Neural cell (in vitro differentiated cells): ENCODE results near the gene ABCB6. TPM values are rescaled to one million over a fixed set of nuclear protein-coding genes. Genes with fewer than 3 reads are reported as not detected.

Source experiments
- H2AFZ ChIP-seq: fragments of 200-600, 300-800 bp; sonication (generic), shearing (Covaris generic); 2 replicates; pipeline ENCODE4 v1.6.0; 2014; ENCODE audit warnings: low read depth, mild to moderate bottlenecking, antibody characterized with exemption, low read length, moderate library complexity
- H3F3A ChIP-seq: fragments of 200-600 bp; shearing (Covaris generic); 2 replicates; pipeline ENCODE4 v1.6.1; 2016; ENCODE audit warnings: mild to moderate bottlenecking, moderate library complexity, mixed read lengths, antibody characterized with exemption, low read length; ENCODE audit not compliant: insufficient read depth, poor library complexity, severe bottlenecking
- H3K27ac ChIP-seq: fragments of 200-600, 300-800 bp; sonication (generic), shearing (Covaris generic); 2 replicates; pipeline ENCODE4 v1.5.1; 2014; ENCODE audit warnings: mild to moderate bottlenecking, low read length, moderate library complexity
- H3K27me3 ChIP-seq: fragments of 300-800, 200-600 bp; sonication (generic), shearing (Covaris generic); 2 replicates; pipeline ENCODE4 v1.6.0; 2014; ENCODE audit warnings: mild to moderate bottlenecking, low read depth, low read length, moderate library complexity; ENCODE audit not compliant: insufficient read depth
- H3K36me3 ChIP-seq: fragments of 300-800, 200-600 bp; sonication (generic), shearing (Covaris generic); 2 replicates; pipeline ENCODE4 v1.5.1; 2014; ENCODE audit warnings: mild to moderate bottlenecking, antibody characterized with exemption, low read length, moderate library complexity; ENCODE audit not compliant: insufficient read depth
- H3K4me2 ChIP-seq: fragments of 300-800, 200-600 bp; sonication (generic), shearing (Covaris generic); 2 replicates; pipeline ENCODE4 v1.6.0; 2014; ENCODE audit warnings: mild to moderate bottlenecking, low read length
- H3K4me3 ChIP-seq: fragments of 300-800, 200-600 bp; sonication (generic), shearing (Covaris generic); 2 replicates; pipeline ENCODE4 v1.5.1; 2014; ENCODE audit warnings: mild to moderate bottlenecking, low read length, moderate library complexity
- H3K79me2 ChIP-seq: fragments of 200-600 bp; shearing (Covaris generic); replicated peaks from 2 replicates; pipeline ENCODE4 v1.6.0; 2014; ENCODE audit warnings: mild to moderate bottlenecking, low read length, moderate library complexity; ENCODE audit not compliant: insufficient read depth
- H3K9ac ChIP-seq: fragments of 300-800, 200-600 bp; sonication (generic), shearing (Covaris generic); 2 replicates; pipeline ENCODE4 v1.6.1; 2016; ENCODE audit warnings: mild to moderate bottlenecking, low read length, mixed read lengths
- H3K9me2 ChIP-seq: fragments of 200-600 bp; shearing (Covaris generic); 2 replicates; pipeline ENCODE4 v1.6.1; 2016; ENCODE audit warnings: mild to moderate bottlenecking, low read length, mixed read lengths; ENCODE audit not compliant: insufficient read depth
- H3K9me3 ChIP-seq: fragments of 200-600, 300-800 bp; sonication (generic), shearing (Covaris generic); 2 replicates; pipeline ENCODE4 v1.6.1; 2016; ENCODE audit warnings: mild to moderate bottlenecking, mixed run types, low read length, moderate library complexity, mixed read lengths
- H4K20me1 ChIP-seq: fragments of 200-600 bp; shearing (Covaris generic); 2 replicates; pipeline ENCODE4 v1.6.1; 2016; ENCODE audit warnings: mild to moderate bottlenecking, mixed run types; ENCODE audit not compliant: insufficient read depth
- EP300 ChIP-seq: fragments of 450-650 bp; conservative IDR thresholded peaks from 2 replicates; pipeline ENCODE4 v1.6.1; 2014; ENCODE audit warnings: antibody characterized with exemption, mild to moderate bottlenecking, moderate library complexity; ENCODE audit not compliant: poor library complexity, severe bottlenecking
- EZH2 ChIP-seq: fragments of 200-600, 300-800 bp; shearing (Covaris generic), sonication (generic); IDR thresholded peaks from 2 replicates; pipeline ENCODE4 v1.6.1; 2014; ENCODE audit warnings: antibody characterized with exemption, low read length, borderline replicate concordance, mild to moderate bottlenecking; ENCODE audit not compliant: insufficient read depth, poor library complexity, severe bottlenecking
- MXI1 ChIP-seq: fragments of 450-650 bp; conservative IDR thresholded peaks from 2 replicates; pipeline ENCODE4 v1.6.1; 2014; ENCODE audit warnings: antibody characterized with exemption, mild to moderate bottlenecking; ENCODE audit not compliant: poor library complexity, severe bottlenecking
- POLR2AphosphoS5 ChIP-seq: IDR thresholded peaks from 2 replicates; pipeline ENCODE4 v1.6.1; 2012
- RAD21 ChIP-seq: fragments of 450-650 bp; conservative IDR thresholded peaks from 2 replicates; pipeline ENCODE4 v1.6.1; 2014; ENCODE audit warnings: antibody characterized with exemption, mild to moderate bottlenecking, moderate library complexity
- SMC3 ChIP-seq: fragments of 450-650 bp; conservative IDR thresholded peaks from 2 replicates; pipeline ENCODE4 v1.6.1; 2014; ENCODE audit warnings: antibody characterized with exemption, mild to moderate bottlenecking, moderate library complexity; ENCODE audit not compliant: poor library complexity
- TAF1 ChIP-seq: IDR thresholded peaks from 2 replicates; pipeline ENCODE4 v1.6.1; 2012; ENCODE audit warnings: low read depth
- polyA plus RNA-seq: library from polyadenylated mRNA; depleted of rRNA; stranded (reverse); fragments of >200 nt; gene quantifications from 2 replicates; pipeline ENCODE4 v1.2.3, GENCODE V29; 2014
- TF ChIP-seq, protein P1 (sequence below): fragments of 450-650 bp; IDR thresholded peaks from 2 replicates; pipeline ENCODE4 v1.5.1; 2014; ENCODE audit warnings: antibody characterized with exemption, mild to moderate bottlenecking, moderate library complexity; ENCODE audit not compliant: poor library complexity, severe bottlenecking
- TF ChIP-seq, protein P2 (sequence below): IDR thresholded peaks from 2 replicates; pipeline ENCODE4 v1.6.1; 2012; ENCODE audit warnings: borderline replicate concordance

ABCB6 gene
- polyA plus RNA-seq, 1 donor from 2014 or later, result 28.1 TPM

DNA sequence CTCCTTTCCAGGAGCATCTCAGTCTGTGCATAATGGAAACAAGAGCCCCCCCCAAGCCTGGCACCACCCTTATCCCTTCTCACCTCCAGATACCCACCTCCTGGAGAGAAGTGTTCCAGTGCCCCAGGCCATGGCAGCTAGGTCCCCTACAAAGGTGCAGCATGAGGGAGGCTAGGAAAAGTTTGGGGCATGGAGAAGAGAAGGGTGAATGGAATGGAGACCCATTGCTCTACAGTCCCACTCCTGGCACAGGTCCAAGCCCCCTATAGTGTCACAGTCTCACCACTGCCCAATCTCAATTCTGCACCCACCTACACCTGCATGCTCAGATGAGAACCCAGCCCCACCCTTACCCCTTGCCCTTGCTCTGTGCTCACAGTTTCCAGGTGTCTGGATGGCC is 49.8 kb downstream of the ABCB6 start:
- no peaks in the 10 kb centered on the region for H3K36me3 ChIP-seq
- TF ChIP-seq EP300 (no peak), RAD21 (no peak), POLR2AphosphoS5 (no peak), MXI1 (no peak)
- TF ChIP-seq, protein P1, sequence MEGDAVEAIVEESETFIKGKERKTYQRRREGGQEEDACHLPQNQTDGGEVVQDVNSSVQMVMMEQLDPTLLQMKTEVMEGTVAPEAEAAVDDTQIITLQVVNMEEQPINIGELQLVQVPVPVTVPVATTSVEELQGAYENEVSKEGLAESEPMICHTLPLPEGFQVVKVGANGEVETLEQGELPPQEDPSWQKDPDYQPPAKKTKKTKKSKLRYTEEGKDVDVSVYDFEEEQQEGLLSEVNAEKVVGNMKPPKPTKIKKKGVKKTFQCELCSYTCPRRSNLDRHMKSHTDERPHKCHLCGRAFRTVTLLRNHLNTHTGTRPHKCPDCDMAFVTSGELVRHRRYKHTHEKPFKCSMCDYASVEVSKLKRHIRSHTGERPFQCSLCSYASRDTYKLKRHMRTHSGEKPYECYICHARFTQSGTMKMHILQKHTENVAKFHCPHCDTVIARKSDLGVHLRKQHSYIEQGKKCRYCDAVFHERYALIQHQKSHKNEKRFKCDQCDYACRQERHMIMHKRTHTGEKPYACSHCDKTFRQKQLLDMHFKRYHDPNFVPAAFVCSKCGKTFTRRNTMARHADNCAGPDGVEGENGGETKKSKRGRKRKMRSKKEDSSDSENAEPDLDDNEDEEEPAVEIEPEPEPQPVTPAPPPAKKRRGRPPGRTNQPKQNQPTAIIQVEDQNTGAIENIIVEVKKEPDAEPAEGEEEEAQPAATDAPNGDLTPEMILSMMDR, result no peak
- no peaks in the 10 kb centered on the region for H4K20me1 ChIP-seq
- no peak overlapping the region for H3K27ac ChIP-seq
- H3K79me2 ChIP-seq, result no peaks in the 10 kb centered on the region
- H3K9me2 ChIP-seq, result no peaks in the 10 kb centered on the region
- no peak overlapping the region for H3K4me3 ChIP-seq
- no peaks in the 10 kb centered on the region for H3K9me3 ChIP-seq
- no peak overlapping the region for H3K9ac ChIP-seq
- no peaks in the 10 kb centered on the region for H3K27me3 ChIP-seq
- H3F3A ChIP-seq, result no peaks in the 10 kb centered on the region
- H2AFZ ChIP-seq, result no peak overlapping the region
- H3K4me2 ChIP-seq, result no peak overlapping the region

DNA sequence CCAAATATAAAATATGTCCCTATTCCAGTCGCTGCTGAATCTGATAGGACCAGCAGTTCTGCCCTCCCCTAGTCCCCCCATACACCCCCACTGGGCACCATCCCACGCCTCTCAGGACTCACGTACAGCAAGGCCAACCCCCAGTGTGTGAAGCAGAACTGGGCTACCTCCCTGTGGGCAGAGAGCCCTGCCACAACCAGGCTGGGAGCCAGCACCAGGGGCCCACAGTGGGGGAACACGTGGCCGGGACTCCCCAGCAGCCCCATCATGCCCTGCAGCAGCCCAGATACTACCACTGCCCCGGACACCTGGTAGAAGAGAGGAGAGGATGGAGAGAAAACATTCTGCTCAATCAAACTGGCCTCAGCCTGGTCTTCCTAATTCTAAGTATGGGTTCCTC is 50.2 kb downstream of the ABCB6 start:
- H3K27me3 ChIP-seq, result no peaks in the 10 kb centered on the region
- H3K9me3 ChIP-seq, result no peaks in the 10 kb centered on the region
- H3K4me3 ChIP-seq, result no peak overlapping the region
- no peak overlapping the region for H3K9ac ChIP-seq
- H2AFZ ChIP-seq, result no peak overlapping the region
- H3K36me3 ChIP-seq, result no peaks in the 10 kb centered on the region
- no peaks in the 10 kb centered on the region for H3K79me2 ChIP-seq
- TF ChIP-seq EZH2, result no peak
- TF ChIP-seq SMC3, result no peak
- no peak for TF ChIP-seq RAD21
- TF ChIP-seq POLR2AphosphoS5, result no peak
- TF ChIP-seq TAF1, result no peak
- TF ChIP-seq EP300, result no peak
- TF ChIP-seq, protein P2, sequence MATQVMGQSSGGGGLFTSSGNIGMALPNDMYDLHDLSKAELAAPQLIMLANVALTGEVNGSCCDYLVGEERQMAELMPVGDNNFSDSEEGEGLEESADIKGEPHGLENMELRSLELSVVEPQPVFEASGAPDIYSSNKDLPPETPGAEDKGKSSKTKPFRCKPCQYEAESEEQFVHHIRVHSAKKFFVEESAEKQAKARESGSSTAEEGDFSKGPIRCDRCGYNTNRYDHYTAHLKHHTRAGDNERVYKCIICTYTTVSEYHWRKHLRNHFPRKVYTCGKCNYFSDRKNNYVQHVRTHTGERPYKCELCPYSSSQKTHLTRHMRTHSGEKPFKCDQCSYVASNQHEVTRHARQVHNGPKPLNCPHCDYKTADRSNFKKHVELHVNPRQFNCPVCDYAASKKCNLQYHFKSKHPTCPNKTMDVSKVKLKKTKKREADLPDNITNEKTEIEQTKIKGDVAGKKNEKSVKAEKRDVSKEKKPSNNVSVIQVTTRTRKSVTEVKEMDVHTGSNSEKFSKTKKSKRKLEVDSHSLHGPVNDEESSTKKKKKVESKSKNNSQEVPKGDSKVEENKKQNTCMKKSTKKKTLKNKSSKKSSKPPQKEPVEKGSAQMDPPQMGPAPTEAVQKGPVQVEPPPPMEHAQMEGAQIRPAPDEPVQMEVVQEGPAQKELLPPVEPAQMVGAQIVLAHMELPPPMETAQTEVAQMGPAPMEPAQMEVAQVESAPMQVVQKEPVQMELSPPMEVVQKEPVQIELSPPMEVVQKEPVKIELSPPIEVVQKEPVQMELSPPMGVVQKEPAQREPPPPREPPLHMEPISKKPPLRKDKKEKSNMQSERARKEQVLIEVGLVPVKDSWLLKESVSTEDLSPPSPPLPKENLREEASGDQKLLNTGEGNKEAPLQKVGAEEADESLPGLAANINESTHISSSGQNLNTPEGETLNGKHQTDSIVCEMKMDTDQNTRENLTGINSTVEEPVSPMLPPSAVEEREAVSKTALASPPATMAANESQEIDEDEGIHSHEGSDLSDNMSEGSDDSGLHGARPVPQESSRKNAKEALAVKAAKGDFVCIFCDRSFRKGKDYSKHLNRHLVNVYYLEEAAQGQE, result no peak
- TF ChIP-seq MXI1, result no peak
- TF ChIP-seq, protein P1, result no peak
- H3F3A ChIP-seq, result no peaks in the 10 kb centered on the region
- no peaks in the 10 kb centered on the region for H4K20me1 ChIP-seq
- H3K27ac ChIP-seq, result no peak overlapping the region
- H3K9me2 ChIP-seq, result no peaks in the 10 kb centered on the region
- no peak overlapping the region for H3K4me2 ChIP-seq
